Esophagus muscularis mucosa (tissue), 3 donors: ENCODE results near the gene CDH4.

Source experiments
- CTCF ChIP-seq, 3 experiments: fragments of 200-600 bp in 2 of 3; fragments of 450-650 bp in 1 of 3; sonication (generic) in 2 of 3; IDR thresholded peaks; one replicate each; pipeline ENCODE4 v1.5.1; 2017 to 2019; ENCODE audit warnings: antibody characterized with exemption in 3 of 3, mild to moderate bottlenecking in 2 of 3, moderate library complexity in 1 of 3
- POLR2AphosphoS5 ChIP-seq, 2 donors: sonication (generic); formaldehyde crosslinking; IDR thresholded peaks; one replicate each; pipeline ENCODE4 v1.6.1; 2017; ENCODE audit warnings: antibody characterized with exemption in 2 of 2

DNA sequence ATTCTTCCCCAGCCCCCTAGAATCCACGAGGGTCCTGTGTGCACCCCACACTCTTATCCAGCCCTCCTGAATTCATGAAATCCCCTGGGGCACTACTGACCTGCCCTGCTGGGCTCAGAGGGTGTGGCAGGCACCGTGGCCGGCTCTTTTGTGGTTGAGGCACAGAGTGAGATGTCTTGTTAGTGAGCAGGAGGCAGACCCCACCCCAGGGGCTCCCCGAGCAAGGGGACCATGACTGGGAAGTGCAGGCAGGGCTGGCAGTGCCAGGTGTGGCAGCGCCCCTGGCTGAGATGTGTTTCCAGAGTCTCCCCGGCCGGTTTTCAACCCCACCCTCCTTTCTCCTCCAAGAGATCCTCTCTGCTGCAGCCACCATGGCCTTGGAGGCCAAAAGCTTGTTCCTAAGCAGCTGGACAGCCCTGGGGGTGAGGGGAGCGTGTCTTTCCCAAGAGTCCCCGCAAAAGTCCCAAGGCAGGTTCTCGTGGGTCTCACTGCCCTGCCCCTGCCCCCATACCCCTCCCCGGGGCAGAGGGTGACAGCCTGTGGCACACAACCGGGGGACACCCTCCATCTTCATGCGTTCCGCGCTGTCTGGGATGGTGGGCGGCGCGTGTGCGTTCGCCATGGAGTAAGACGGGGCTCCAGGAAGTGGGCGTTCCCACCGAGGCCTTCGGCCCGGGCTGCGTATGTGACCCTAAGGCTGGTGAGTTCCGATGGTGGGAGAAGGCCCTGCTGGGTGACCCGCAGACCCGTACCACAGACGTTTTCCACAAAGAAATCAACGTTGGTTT lies 604.8 kb downstream of the CDH4 start:
- TF ChIP-seq CTCF (IDR thresholded peaks at IDR 0.05) (no peak), POLR2AphosphoS5 (IDR thresholded peaks at IDR 0.05) (no peak)
